Left ventricle myocardium superior (tissue), 1 donor: ENCODE measurements around the gene SPAAR. TPM values are rescaled to one million over a fixed set of nuclear protein-coding genes. Genes with fewer than 3 reads are reported as not detected.

Source experiments
- ATAC-seq: fragments of 200-7000 bp; cut with Tn5 transposase; one replicate; pipeline ENCODE4 v1.9.1; 2020; ENCODE audit warnings: mild to moderate bottlenecking, moderate library complexity
- DNase-seq: peaks from one replicate; pipeline ENCODE4 v3.0.0-alpha.2; 2020
- intact Hi-C: fragments of 100-400 bp; cut with micrococcal nuclease; formaldehyde crosslinking; loops from one replicate; pipeline ENCODE4 v1.11.0; 2022
- total RNA-seq: library from RNA; stranded (reverse); fragmentation: NEBNext Ultra II Directional; extraction: Animal tissue kit (Norgen Biotek cat#: 25700); gene quantifications from one replicate; pipeline ENCODE4 v1.2.1, GENCODE V29; 2021
- donor health status: DM: no; HTN: yes; CAD: no; lungs with severe emphysema.

SPAAR gene
- total RNA-seq, 1 donor from 2014 or later, result 9.8 TPM

DNA sequence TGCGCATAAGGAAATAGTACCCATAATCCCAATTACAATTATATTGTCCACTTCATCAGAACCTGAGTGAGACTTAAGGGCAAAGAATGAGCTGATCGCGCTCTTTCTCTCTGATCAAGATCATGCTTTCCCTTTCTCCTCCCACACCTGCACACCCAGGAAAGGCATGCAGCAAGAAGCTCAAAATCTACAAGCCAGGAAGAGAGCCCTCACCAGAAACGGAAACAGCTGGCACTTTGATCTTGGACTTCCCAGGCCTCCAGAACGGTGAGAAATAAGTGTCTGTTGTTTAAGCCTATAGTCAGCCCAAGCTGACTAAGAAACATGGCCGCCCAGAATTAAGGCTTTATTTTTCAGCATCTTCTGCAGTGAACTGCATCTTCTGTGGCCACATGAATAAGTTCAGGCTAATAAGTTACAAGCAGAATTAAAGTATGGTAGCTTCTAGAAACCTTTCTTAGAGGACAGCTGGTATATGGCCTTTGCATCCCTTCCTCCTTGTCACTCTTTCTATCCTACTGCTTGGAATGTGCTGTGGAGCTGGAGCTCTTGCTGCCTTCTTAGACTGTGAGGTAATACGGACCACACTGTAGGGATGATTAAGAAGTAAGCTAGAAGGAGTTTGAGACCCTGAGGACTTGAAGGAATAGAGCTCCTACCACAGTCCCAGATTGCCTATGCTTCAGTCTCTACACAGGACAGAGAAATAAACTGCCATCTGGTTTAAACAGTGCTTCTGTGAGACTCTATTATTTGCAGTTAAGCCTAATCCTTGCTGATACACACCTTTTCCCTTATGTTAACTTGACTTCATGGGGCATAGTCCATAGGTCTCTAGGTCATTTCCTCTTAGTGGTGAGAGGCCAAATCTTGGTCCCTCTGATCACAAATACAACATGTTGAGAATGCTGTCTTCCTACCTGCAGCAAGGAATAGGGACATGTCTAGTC, 31.4 kb downstream of the SPAAR start:
- DNase-seq (no peak), ATAC-seq (no peak)
- intact Hi-C loops, result no loop called here

DNA sequence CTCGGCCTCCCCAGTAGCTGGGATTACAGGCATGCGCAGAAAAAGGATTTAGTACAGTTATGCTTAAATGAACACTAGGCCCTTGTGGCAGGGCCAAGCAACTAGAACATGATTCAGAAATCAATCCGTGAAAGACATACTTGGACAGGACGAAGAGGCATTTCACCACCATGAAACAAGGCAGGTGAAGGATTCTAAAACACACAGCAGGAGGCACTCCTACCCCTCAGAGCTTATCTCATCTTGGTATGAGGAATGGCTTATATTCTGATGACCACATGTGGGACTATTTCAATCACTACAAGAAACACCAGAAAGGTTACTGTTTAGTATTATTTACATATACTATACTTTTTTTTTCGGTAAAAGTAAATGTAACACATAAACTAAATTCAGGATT, 33.0 kb downstream of the SPAAR start:
- intact Hi-C loops, result no loop called here
- DNase-seq (no peak), ATAC-seq (no peak)

DNA sequence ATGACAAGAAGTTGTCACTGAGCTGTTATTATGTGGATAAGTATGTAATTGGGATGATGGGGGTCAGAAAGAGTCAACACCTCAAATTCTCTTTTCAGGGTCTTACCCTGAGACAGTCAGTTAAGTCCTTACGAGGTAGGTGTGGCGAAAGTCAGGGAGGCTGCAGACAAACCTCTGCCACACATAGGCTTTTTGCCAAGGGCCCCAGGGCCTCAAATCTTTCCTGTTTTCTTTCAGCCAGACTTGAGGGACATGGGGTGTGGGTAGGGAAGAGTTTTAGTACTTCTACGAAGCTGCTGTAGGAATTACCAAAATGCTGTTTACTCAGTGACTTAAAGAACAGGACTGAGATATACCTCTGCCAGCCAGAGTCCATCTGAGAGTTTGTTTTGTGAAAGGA, 34.9 kb downstream of the SPAAR start:
- ATAC-seq, result no peak
- intact Hi-C loops, result no loop called here
- no peak for DNase-seq

DNA sequence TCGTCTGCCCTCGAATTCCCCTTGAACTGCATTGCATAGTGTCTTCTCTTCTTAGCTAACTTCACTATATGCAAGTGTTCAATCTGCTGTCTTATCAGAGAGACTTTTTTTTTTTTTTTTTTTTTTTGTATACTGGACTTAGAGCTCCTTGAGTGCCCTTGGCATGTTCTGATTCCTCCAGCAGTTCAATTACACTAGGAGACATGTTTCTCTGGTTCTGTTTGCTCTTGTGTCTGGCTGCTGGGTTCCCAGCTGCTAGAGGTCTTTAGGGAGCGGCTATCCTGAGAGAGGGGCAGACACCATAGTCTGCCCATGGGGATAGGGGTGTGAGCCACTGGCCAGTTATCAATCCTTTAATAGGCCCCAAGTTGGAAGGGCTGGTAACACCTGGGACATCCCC, 35.6 kb downstream of the SPAAR start:
- DNase-seq (no peak), ATAC-seq (no peak)
- intact Hi-C loops, result no loop called here

DNA sequence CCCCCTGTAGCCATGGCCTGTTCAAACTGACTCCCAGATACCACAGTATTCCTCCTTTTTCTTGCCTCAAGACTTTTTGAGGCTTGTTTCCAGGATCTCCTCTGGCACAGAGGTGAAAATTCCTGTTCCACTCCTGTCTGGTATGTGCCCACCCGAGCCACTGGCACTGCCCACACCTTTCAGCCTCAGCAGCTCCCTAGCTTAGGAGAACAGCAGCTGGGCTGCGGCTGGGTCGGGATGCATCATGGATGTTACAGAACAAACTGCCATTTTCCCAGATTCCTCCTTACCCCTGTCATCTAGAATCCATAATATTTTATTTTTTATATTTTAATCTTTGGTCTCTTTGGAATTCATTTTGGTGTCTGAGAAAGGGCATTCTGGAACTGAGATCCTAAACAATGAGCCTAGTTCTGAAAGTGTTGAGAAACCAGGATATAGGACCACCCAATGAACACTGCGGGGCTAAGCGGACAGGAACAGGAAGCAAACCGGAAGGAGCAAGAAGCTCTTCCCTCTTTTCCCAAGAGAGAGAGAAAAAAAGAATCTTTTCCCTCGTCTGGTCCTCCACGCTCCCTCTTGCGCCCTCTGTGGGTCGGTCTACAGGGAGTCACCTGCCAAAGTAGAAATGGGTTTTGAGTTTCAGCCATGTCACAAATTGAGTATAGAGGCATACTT, 36.2 kb downstream of the SPAAR start:
- peak; percentile 90 for DNase-seq
- intact Hi-C loops, result loop anchor here (2.0 kb wide), 1 partner anchor 43 kb away; no protein-coding TSS in a partner anchor
- ATAC-seq, result peak; percentile 85

DNA sequence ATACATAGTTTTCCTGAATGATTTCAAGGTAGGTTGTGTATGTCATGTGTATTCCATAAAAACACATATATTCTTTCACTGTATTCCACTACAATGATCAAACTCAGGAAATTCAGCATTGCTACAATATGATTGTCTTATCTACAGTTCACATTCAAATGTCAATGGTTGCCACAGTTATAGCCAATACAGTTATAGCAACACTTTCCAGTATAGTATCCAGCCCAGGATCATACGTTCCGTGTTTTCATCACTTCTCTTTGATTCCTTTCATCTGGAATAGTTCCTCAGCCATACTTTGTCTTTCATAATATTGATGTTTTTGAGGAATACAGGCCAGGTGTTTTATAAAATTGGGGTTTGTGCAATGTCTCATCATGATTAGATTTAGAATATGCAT, 39.2 kb downstream of the SPAAR start:
- intact Hi-C loops, result no loop called here
- ATAC-seq (no peak), DNase-seq (no peak)

DNA sequence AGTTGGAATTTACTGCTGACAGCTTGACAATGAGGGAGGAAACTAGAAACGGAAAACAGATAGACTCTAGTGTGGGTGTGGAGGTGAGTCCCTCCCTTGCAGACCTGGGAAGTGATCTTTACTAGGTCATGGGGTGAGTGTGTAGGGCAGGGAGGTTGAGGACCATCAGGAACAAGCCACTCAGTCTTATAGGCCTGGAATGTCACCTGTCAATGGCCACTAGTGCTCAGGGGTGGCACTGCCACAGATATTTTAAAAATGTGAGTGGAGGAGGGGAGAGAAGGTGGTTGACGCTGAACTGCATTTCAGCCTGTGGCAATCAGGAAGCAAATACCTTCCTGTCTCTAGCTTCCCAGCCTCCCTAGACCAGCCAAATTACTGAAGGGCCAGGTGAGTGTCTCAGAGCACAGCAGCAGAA, 39.6 kb downstream of the SPAAR start:
- ATAC-seq, result peak; percentile 29
- intact Hi-C loops, result no loop called here
- no peak for DNase-seq

DNA sequence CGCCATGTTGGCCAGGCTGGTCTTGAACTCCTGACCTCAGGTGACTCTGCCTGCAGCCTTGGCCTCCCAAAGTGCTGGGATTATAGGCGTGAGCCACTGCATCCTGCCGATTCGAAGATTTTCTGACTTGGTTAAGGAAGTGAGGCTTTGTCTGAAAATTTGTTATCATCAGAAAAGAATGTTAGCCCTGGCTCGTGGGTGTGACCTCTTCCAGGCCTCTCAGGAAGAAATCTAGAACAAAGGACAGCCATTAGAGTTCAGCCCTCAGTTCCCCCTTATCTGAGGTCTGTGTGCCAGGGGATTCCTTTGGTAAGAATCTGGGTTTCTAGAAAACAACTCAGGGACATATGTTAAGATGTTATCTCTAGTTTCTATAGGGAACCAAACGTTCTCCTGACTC, 42.4 kb downstream of the SPAAR start:
- DNase-seq, result no peak
- peak; percentile 66 for ATAC-seq
- intact Hi-C loops, result no loop called here

DNA sequence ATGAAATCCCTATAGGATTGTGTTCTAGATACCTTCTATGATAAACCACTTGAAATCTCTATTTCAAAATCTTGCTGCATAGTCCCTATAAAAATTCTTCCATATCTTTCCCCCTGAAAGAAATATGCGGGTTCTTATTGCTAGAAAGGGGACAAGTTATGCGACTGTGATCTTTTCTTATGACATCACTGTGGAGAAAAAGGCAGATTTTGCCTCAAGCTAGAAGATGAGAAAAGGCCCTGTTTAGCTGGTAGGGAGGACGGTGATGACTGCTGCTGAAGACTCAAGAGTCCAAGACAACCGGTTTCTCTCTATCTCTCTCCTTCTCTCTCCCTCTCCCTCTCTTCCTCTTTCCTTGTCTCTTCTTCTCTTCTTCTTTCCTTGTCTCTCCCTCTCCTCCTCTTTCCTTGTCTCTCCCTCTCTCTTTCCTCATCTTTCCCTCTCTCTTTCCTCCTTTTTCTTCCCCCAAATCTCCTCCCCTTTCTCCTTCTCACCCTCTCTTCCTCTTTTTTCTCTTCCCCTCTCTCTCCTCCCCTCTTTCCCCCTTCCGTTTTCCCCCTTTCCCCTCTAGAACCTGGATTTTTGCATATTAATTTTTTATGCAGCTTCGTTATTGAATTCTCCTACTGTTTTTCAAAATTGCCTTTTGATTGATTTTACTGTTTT, 43.4 kb downstream of the SPAAR start:
- intact Hi-C loops, result no loop called here
- ATAC-seq (no peak), DNase-seq (no peak)

DNA sequence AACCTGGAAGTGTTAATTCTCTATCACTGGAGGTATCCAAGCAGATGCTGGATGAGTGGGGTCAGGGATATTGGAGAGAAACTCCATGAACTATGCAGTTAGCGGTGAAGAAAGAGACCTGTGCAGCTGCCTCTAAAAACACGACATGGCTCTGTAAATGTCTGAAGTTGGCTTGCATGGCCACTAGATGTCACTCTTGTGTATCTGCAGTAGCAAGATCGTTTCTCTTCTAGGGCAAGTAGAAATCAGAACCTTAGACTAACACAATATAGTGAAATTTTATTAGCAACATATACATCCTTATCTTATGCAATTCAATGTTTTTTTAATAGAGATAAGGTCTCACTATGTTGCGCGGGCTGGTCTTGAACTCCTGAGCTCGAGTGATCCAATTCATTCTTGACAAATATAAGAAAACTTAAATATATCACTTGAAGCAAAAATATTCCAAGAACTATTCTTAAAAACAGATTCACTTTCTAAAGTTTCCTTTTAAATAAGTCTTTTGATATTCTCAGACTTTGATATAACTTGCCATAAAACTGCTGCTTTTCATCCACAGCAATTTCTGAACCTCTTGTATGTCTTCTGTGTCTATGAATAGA, 45.8 kb downstream of the SPAAR start:
- intact Hi-C loops, result loop anchor here (5.0 kb wide), 1 partner anchor 62 kb away; no protein-coding TSS in a partner anchor
- peak; percentile 80 for ATAC-seq
- DNase-seq, result no peak

DNA sequence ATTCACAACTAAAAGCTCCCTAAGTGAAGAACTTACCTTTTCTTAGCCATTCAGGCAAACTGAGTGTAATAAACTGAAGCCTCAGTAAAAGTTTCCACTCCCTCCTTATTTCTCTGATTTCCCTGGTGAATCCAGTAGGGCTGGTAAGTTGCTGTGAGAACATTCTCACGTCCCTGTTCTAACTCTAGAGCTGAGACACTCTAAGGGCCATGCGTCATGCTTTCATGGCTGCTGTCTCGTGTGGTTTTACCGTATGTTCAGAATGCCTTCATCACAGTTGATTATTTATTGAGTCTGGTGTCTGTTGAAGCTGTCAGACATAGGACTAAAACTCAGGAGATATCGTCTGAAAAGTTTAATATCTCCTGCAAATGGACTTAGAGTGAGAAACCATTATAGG, 47.4 kb downstream of the SPAAR start:
- ATAC-seq (no peak), DNase-seq (no peak)
- intact Hi-C loops, result loop anchor here (5.0 kb wide), 1 partner anchor 61 kb away; no protein-coding TSS in a partner anchor

DNA sequence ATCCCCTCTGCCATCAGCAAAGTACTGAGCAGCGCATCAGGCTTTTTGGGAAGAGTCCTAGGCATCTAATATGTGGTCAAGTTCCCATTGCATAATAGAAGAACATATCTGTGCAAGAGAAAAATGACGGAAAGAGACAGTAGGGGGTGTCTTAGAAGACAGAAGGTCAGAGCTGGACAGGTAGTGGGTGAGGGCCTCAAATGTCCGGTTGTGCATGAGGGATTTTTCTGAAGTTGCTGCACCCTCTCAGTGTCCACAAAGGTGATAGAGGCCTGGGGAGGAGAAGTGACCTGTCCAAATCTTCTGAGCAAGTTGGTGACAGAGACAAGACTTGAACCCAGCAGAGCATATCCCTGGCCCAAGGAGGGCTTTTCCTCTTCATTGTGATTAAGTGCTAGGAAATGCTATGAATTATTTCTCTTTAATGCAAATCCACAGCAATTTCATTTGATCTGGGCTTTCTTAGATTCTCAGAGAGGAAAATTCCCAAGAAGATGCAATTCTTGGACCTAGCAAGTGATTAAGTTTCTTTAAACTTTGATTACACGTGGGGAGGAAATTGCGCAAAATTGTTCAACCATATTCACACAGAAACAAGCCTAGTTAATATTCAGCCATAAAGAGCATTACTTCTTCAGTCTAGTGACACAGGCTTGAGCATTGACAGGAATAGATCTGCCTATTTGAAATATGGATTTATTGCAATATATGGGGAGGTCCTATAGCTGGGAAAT, 49.0 kb downstream of the SPAAR start, which contains the start of gene OR2S2:
Gene OR2S2 (minus strand): TSS at position 51 of the 734 bp plus-strand sequence. CDS start 56 bp downstream, outside the sequence.
- ATAC-seq, result no peak

DNA sequence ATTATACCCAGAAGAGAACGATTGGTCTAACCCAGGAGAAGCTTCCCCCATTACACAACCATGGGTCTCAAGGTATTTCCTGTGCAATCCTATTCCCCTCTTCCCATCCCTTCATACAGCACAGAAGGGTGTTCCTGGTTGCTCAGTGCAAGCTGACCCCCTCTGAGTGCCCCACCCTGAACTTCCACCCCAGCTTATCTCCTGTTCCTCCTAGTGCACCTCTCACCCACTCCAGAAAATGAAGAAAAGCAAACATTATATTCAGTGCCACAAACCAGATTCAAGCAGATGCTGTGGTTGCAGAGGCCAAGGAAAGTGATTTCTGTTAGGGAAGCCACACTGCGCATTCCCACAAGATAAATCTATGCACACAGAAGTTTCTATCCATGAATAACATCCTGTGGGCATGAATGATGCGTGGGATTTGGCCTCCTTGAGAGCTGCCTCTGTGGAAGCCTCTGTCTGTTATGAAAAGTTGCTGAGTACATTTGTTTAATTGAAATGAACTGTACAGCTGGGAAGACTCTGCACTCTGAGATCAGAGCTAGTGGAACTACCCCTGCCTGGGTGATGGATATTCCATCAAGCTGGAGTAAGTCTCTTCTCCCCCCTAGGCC, 50.9 kb downstream of the SPAAR start:
- intact Hi-C loops, result no loop called here
- ATAC-seq, result no peak
- DNase-seq, result no peak

More for the DNA sequence above, 49.0 kb downstream of the SPAAR start, which contains the start of gene OR2S2:
- intact Hi-C loops, result loop anchor here (5.0 kb wide), 1 partner anchor 59 kb away; no protein-coding TSS in a partner anchor
- no peak for DNase-seq

Other genes with a start within 250 kb of the SPAAR start
- 0.45 TPM for gene ARHGEF39, start 244.3 kb upstream of the SPAAR start, total RNA-seq
- 0.64 TPM for gene CA9, start 235.6 kb upstream of the SPAAR start, total RNA-seq
- 1,217 TPM for gene TPM2, start 219.6 kb upstream of the SPAAR start, total RNA-seq
- gene TLN1, start 177.3 kb upstream of the SPAAR start, total RNA-seq, result 243 TPM
- 19.4 TPM for gene CREB3, start 176.8 kb upstream of the SPAAR start, total RNA-seq
- gene GBA2, start 160.3 kb upstream of the SPAAR start, total RNA-seq, result 90.2 TPM
- gene RGP1, start 160.2 kb upstream of the SPAAR start, total RNA-seq, result 32.4 TPM
- not detected for gene MSMP, start 155.2 kb upstream of the SPAAR start, total RNA-seq
- 24.6 TPM for gene NPR2, start 117.9 kb upstream of the SPAAR start, total RNA-seq
- gene SPAG8, start 97.2 kb upstream of the SPAAR start, total RNA-seq, result 3.2 TPM
- gene HINT2, start 94.4 kb upstream of the SPAAR start, total RNA-seq, result 75.8 TPM
- not detected for gene FAM221B, start 80.8 kb upstream of the SPAAR start, total RNA-seq
- gene TMEM8B, start 80.3 kb upstream of the SPAAR start, total RNA-seq, result 15.9 TPM
- not detected for gene OR13J1, start 39.1 kb upstream of the SPAAR start, total RNA-seq
- 9.0 TPM for gene HRCT1, start 3.3 kb upstream of the SPAAR start, total RNA-seq
- gene OR2S2, start 48.7 kb downstream of the SPAAR start, total RNA-seq, result not detected
- 4.5 TPM for gene RECK, start 127.4 kb downstream of the SPAAR start, total RNA-seq
- gene GLIPR2, start 227.2 kb downstream of the SPAAR start, total RNA-seq, result 5.9 TPM